ENCODE measurements around the gene BFSP2.

Gene BFSP2

GRCh38 chr3:133400006-133400515 lies at the start of gene BFSP2:
Gene BFSP2, plus strand, starts transcription at chr3:133400056. Its CDS starts 28 bp downstream, at chr3:133400084.
- peaks cover under 1% of the 10 kb centered on the region for H3K36me3 Mint-ChIP-seq (ENCODE audit: low read depth)
- no peak for DNase-seq
- no peaks in the 10 kb centered on the region for H3K9me3 Mint-ChIP-seq
- peaks cover 49% of the 10 kb centered on the region for H3K4me1 Mint-ChIP-seq
- no peak within 1 kb of the TSS for H3K27ac Mint-ChIP-seq
- no peak for TF ChIP-seq CTCF (IDR thresholded peaks at IDR 0.05)
- H3K27me3 Mint-ChIP-seq (ENCODE audit: low read depth, poor library complexity) = peaks cover 5% of the 10 kb centered on the region
- no peak within 1 kb of the TSS for H3K4me3 Mint-ChIP-seq

DNA sequence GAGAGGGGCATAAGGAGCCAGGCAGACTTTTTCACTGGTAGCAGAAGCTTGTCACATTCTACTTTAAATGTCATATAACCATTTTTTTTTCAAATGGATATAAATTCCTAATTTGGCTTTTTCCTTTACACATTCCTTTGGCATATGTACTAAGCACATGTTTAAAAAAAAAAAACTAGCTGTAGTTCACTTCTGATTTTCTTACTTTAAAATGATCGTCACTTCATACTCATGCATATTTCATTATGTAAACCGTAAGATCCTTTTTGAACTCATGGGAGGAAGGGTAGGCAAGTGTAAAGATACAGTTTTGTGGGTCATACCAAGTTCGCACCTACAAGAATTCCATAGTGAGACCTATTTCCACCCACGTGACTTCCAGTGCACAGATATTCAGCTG lies 45.1 kb upstream of the BFSP2 start:
- no peak for TF ChIP-seq CTCF (IDR thresholded peaks at IDR 0.05)
- Mint-ChIP-seq H3K9me3 (peaks cover 23% of the 10 kb centered on the region), H3K27me3 (ENCODE audit: low read depth, poor library complexity) (peaks cover 18% of the 10 kb centered on the region), H3K27ac (no peak overlapping the region), H3K4me3 (no peak overlapping the region), H3K4me1 (peaks cover 11% of the 10 kb centered on the region), H3K36me3 (ENCODE audit: low read depth) (peaks cover 19% of the 10 kb centered on the region)
- no peak for DNase-seq

DNA sequence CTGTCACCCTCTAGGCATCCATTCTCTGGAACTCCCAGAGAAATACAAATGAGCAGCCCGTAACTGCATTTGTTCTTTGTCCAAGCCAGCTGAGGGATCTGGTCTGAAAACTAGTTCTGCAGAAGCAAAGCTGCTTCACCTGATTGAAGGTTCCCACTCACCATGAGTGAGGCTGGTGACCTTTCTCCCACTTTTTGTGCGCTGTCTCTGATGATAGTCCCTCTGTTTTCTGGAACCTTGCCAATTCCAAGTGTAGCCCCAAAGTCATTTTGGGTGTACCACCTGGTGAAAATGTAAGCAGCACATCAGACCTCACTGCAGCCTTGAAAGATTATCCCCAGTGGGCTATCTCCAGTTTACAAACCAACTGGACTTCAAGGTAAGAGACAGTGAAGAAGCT lies 39.4 kb upstream of the BFSP2 start:
- H3K4me1 Mint-ChIP-seq = no peaks in the 10 kb centered on the region
- peaks cover 16% of the 10 kb centered on the region for H3K36me3 Mint-ChIP-seq (ENCODE audit: low read depth)
- no peak for DNase-seq
- peaks cover 20% of the 10 kb centered on the region for H3K9me3 Mint-ChIP-seq
- TF ChIP-seq CTCF (IDR thresholded peaks at IDR 0.05) = no peak
- no peak overlapping the region for H3K27ac Mint-ChIP-seq
- H3K4me3 Mint-ChIP-seq = no peak overlapping the region
- H3K27me3 Mint-ChIP-seq (ENCODE audit: low read depth, poor library complexity) = peaks cover 10% of the 10 kb centered on the region

DNA sequence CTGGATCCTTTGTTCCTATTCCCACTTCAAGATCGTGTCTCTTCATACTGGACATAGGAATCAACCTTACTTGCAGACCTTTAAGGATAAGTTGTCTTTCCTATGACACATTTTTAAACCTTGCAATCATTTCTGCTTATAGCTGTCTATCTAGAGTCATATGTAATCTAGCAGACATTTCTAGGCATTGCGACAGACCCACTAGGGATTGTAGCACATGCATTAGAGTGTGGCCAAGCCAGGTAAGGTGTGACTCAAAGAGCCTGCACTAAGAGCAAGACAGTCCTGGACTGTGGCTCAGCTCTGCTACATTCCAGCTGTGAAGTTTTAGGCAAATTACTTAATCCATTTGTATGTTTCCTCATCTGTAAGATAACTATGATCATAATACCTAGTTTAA lies 38.8 kb upstream of the BFSP2 start:
- peaks cover 15% of the 10 kb centered on the region for H3K9me3 Mint-ChIP-seq
- no peak overlapping the region for H3K4me3 Mint-ChIP-seq
- no peak for TF ChIP-seq CTCF (IDR thresholded peaks at IDR 0.05)
- peaks cover 14% of the 10 kb centered on the region for H3K27me3 Mint-ChIP-seq (ENCODE audit: low read depth, poor library complexity)
- no peak overlapping the region for H3K27ac Mint-ChIP-seq
- H3K4me1 Mint-ChIP-seq = no peaks in the 10 kb centered on the region
- no peak for DNase-seq
- H3K36me3 Mint-ChIP-seq (ENCODE audit: low read depth) = peaks cover 11% of the 10 kb centered on the region

DNA sequence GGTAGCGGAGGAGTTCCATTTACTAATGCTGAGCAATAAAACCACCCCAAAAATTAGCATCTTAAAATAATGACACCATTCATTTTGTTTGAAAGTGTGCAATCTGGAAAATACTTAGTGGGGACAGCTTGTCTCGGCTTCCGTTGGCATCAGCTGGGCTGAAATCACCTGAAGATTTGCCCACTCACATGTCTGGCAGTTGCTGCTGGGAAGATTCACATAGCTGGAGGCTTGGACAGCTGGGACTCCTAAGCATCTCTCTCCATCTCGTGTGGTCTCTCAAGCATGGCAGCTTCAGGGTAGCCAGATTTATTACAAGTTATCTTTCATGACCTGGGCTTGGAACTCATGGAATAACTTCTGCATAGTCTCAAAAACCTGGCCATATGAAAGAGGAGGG lies 38.4 kb upstream of the BFSP2 start:
- no peak for DNase-seq
- TF ChIP-seq CTCF (IDR thresholded peaks at IDR 0.05) = no peak
- H3K27me3 Mint-ChIP-seq (ENCODE audit: low read depth, poor library complexity) = peaks cover 14% of the 10 kb centered on the region
- no peak overlapping the region for H3K4me3 Mint-ChIP-seq
- peaks cover 11% of the 10 kb centered on the region for H3K9me3 Mint-ChIP-seq
- no peak overlapping the region for H3K27ac Mint-ChIP-seq
- peaks cover 7% of the 10 kb centered on the region for H3K36me3 Mint-ChIP-seq (ENCODE audit: low read depth)
- H3K4me1 Mint-ChIP-seq = no peaks in the 10 kb centered on the region

DNA sequence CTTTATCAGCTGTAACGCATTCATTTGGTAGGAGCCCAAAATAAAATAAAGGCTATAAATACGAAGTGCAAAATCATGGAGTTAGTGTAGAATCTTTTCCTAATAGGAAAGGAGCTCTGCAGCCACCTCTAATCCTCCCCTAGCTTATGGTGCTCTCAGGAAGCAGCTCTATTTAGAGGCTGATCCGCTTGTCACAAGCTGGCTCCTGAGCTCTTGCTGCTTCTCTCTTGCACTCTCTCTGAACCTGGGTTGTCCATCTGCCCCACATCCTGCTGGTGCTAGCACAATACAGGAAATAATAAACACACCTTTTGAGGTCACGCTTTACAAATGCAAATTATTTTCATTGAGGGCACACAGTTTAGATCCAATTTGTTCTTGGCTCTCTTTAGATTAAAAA lies 37.3 kb upstream of the BFSP2 start:
- Mint-ChIP-seq H3K4me3 (no peak overlapping the region), H3K36me3 (ENCODE audit: low read depth) (no peaks in the 10 kb centered on the region), H3K9me3 (no peaks in the 10 kb centered on the region), H3K27ac (no peak overlapping the region), H3K27me3 (ENCODE audit: low read depth, poor library complexity) (peaks cover 9% of the 10 kb centered on the region), H3K4me1 (no peaks in the 10 kb centered on the region)
- no peak for DNase-seq
- no peak for TF ChIP-seq CTCF (IDR thresholded peaks at IDR 0.05)

All from nephron progenitor cell (in vitro differentiated cells).